Astrocyte (in vitro differentiated cells and primary cell): ENCODE data around the gene ERV3-1. TPM values are rescaled to one million over a fixed set of nuclear protein-coding genes. Genes with fewer than 3 reads are reported as not detected.
"Not testable (repeated sequence)": the region's sequence is repeated elsewhere in the genome, so short reads cannot be mapped to it uniquely, and the experiment has no call there.

Experiments
- DNase-seq: peaks from one replicate; pipeline ENCODE4 v3.0.0-alpha.2; 2010; ENCODE audit warnings: low read depth
- FAIRE-seq: peaks from 2 replicates; lab custom pipeline; 2011; peaks lifted over from hg19 to GRCh38; lab: Jason Lieb, UNC
- H2AFZ ChIP-seq: 2 replicates; pipeline ENCODE4 v1.6.0; 2012; ENCODE audit warnings: low read depth, low read length, inconsistent platforms
- H3K27ac ChIP-seq: 2 replicates; pipeline ENCODE4 v1.5.1; 2011; ENCODE audit warnings: low read depth, low read length, inconsistent platforms
- H3K27me3 ChIP-seq: 2 replicates; pipeline ENCODE4 v1.6.0; 2011; ENCODE audit warnings: low read length, inconsistent platforms; ENCODE audit not compliant: insufficient read depth
- H3K36me3 ChIP-seq: 2 replicates; pipeline ENCODE4 v1.5.1; 2011; ENCODE audit warnings: low read length, inconsistent platforms; ENCODE audit not compliant: insufficient read depth
- H3K4me1 ChIP-seq: 2 replicates; pipeline ENCODE4 v1.5.1; 2011; ENCODE audit warnings: low read length, inconsistent platforms; ENCODE audit not compliant: insufficient read depth
- H3K4me2 ChIP-seq: 2 replicates; pipeline ENCODE4 v1.6.0; 2012; ENCODE audit warnings: low read length, inconsistent platforms
- H3K4me3 ChIP-seq: 2 replicates; pipeline ENCODE4 v1.5.1; 2011; ENCODE audit warnings: low read depth, mild to moderate bottlenecking, low read length, inconsistent platforms; ENCODE audit not compliant: insufficient read depth
- H3K79me2 ChIP-seq: 2 replicates; pipeline ENCODE4 v1.6.0; 2012; ENCODE audit warnings: mild to moderate bottlenecking, low read length, inconsistent platforms; ENCODE audit not compliant: insufficient read depth
- H3K9ac ChIP-seq: 2 replicates; pipeline ENCODE4 v1.6.0; 2012; ENCODE audit warnings: mild to moderate bottlenecking, low read length, inconsistent platforms
- H3K9me3 ChIP-seq: 2 replicates; pipeline ENCODE4 v1.5.1; 2012; ENCODE audit warnings: low read depth, mild to moderate bottlenecking, low read length, inconsistent platforms; ENCODE audit not compliant: insufficient read depth
- H4K20me1 ChIP-seq: 2 replicates; pipeline ENCODE4 v1.6.0; 2012; ENCODE audit warnings: low read length, inconsistent platforms; ENCODE audit not compliant: insufficient read depth
- H3K27ac Mint-ChIP-seq: one replicate; pipeline ENCODE4 v1.8.0; 2021; ENCODE audit warnings: mild to moderate bottlenecking, mixed read lengths; ENCODE audit not compliant: unreplicated experiment
- H3K27me3 Mint-ChIP-seq: one replicate; pipeline ENCODE4 v1.8.0; 2021; ENCODE audit warnings: low read depth, mixed read lengths; ENCODE audit not compliant: unreplicated experiment
- H3K36me3 Mint-ChIP-seq: one replicate; pipeline ENCODE4 v1.8.0; 2021; ENCODE audit warnings: low read depth, mixed read lengths; ENCODE audit not compliant: unreplicated experiment
- H3K4me1 Mint-ChIP-seq: one replicate; pipeline ENCODE4 v1.8.0; 2021; ENCODE audit warnings: low read depth, mixed read lengths; ENCODE audit not compliant: unreplicated experiment
- H3K4me3 Mint-ChIP-seq: one replicate; pipeline ENCODE4 v1.8.0; 2021; ENCODE audit warnings: mild to moderate bottlenecking, moderate library complexity, mixed read lengths; ENCODE audit not compliant: unreplicated experiment
- H3K9me3 Mint-ChIP-seq: one replicate; pipeline ENCODE4 v1.8.0; 2021; ENCODE audit warnings: mild to moderate bottlenecking, mixed read lengths; ENCODE audit not compliant: unreplicated experiment
- EZH2 ChIP-seq: IDR thresholded peaks from 2 replicates; pipeline ENCODE4 v1.6.1; 2012; ENCODE audit warnings: mild to moderate bottlenecking, low read length, inconsistent platforms; ENCODE audit not compliant: insufficient read depth
- total RNA-seq: library from RNA; stranded (reverse); gene quantifications from 2 replicates; pipeline ENCODE4 v1.2.1, GENCODE V29; 2021
- TF ChIP-seq, protein P1 (sequence below): IDR thresholded peaks from 2 replicates; pipeline ENCODE4 v1.5.1; 2011; ENCODE audit warnings: low read depth, mild to moderate bottlenecking, inconsistent platforms, low read length, moderate library complexity; ENCODE audit not compliant: insufficient read depth

ERV3-1 gene
- total RNA-seq, 1 donor from 2014 or later = 20.2 TPM

DNA sequence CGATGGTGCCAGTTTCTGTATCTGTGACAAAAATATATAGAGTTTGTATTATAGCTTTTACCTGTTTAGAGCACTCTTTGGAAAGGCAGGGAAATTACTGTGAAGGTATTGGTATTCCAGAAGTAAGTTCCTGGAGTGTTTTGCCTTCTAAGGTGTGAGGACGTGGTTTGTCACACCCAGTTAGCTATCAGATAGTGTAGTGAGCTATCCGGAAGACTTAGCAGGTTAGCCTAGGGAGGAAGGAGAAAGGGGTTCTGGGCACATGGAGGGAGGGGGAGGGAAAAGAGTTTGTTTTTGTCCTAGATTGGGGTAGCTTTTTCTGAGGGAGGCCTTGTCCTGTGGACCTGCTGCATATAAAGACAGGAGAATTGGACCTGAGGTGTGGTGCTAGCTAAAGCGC is 39.8 kb upstream of the ERV3-1 start:
- not testable (repeated sequence) for H3K27ac ChIP-seq, H3K36me3 ChIP-seq, H3K27me3 ChIP-seq, FAIRE-seq, H3K79me2 ChIP-seq, H3K4me2 ChIP-seq, DNase-seq, H3K4me3 Mint-ChIP-seq, H3K27me3 Mint-ChIP-seq, H3K36me3 Mint-ChIP-seq, H3K9ac ChIP-seq, H3K4me3 ChIP-seq, H3K4me1 ChIP-seq, H3K9me3 Mint-ChIP-seq, H2AFZ ChIP-seq, H3K9me3 ChIP-seq, H3K27ac Mint-ChIP-seq, H4K20me1 ChIP-seq, H3K4me1 Mint-ChIP-seq

DNA sequence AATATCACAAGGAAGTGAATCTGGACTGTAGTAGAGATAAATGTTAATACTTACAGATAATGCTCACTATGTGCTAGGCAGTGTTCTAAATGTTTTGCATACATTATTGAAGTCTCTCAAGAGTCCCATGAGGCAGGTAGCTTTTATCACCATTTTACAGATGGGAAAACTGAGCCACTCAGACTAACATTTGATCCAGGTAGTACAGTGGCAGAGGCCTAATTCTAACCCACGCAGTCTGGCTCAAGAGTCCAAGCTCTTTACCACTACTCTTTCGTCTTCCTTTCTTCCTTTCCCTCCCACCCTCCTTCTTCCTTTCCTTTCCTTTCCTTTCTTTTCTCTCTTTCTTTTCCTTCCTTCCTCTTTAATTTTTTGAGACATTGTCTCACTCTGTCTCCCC is 39.1 kb upstream of the ERV3-1 start:
- H3K27ac ChIP-seq, H3K4me3 Mint-ChIP-seq, H3K4me2 ChIP-seq, H3K36me3 Mint-ChIP-seq, H3K27me3 Mint-ChIP-seq, DNase-seq, H4K20me1 ChIP-seq, H3K4me1 Mint-ChIP-seq, H3K4me3 ChIP-seq, H3K9me3 Mint-ChIP-seq, H3K9me3 ChIP-seq, H3K27me3 ChIP-seq, H3K9ac ChIP-seq, H3K27ac Mint-ChIP-seq, H3K79me2 ChIP-seq, H2AFZ ChIP-seq, FAIRE-seq, H3K4me1 ChIP-seq, H3K36me3 ChIP-seq: not testable (repeated sequence)

DNA sequence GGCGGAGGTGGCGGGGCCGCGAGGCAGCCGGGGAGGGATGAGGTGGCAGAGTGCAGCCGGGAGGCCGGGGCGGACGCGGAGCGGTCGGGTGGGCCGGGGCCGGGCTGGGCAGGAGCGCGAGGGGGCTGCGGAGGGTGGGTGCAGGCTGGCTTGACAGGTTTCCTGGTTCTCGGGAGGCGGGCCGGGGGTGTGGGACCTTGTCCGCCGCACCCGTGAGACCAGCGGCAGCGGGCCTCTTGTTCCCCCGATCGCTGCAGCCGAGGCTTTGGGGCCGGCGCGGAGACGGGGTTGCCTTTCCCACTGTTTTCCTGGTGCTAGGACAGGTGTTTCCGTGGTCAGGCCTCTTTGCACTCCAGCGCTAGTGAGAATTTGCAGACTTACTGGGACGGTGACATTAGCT is 32.3 kb upstream of the ERV3-1 start:
- Mint-ChIP-seq H3K4me3 (peak overlapping the region; percentile 92), H3K4me1 (peaks cover 10% of the 10 kb centered on the region), H3K27ac (peak overlapping the region; percentile 43)
- H3K27me3 Mint-ChIP-seq, H3K36me3 ChIP-seq, H3K27me3 ChIP-seq, H3K9me3 ChIP-seq, H3K36me3 Mint-ChIP-seq, H3K27ac ChIP-seq, H3K9me3 Mint-ChIP-seq, H3K4me1 ChIP-seq, FAIRE-seq, H2AFZ ChIP-seq: not testable (repeated sequence)
- peak; percentile 4 for DNase-seq
- H4K20me1 ChIP-seq = peaks cover 14% of the 10 kb centered on the region
- H3K4me2 ChIP-seq = peak overlapping the region; percentile 86
- peak overlapping the region; percentile 71 for H3K4me3 ChIP-seq
- H3K79me2 ChIP-seq = peaks cover 24% of the 10 kb centered on the region
- H3K9ac ChIP-seq = peak overlapping the region; percentile 78

DNA sequence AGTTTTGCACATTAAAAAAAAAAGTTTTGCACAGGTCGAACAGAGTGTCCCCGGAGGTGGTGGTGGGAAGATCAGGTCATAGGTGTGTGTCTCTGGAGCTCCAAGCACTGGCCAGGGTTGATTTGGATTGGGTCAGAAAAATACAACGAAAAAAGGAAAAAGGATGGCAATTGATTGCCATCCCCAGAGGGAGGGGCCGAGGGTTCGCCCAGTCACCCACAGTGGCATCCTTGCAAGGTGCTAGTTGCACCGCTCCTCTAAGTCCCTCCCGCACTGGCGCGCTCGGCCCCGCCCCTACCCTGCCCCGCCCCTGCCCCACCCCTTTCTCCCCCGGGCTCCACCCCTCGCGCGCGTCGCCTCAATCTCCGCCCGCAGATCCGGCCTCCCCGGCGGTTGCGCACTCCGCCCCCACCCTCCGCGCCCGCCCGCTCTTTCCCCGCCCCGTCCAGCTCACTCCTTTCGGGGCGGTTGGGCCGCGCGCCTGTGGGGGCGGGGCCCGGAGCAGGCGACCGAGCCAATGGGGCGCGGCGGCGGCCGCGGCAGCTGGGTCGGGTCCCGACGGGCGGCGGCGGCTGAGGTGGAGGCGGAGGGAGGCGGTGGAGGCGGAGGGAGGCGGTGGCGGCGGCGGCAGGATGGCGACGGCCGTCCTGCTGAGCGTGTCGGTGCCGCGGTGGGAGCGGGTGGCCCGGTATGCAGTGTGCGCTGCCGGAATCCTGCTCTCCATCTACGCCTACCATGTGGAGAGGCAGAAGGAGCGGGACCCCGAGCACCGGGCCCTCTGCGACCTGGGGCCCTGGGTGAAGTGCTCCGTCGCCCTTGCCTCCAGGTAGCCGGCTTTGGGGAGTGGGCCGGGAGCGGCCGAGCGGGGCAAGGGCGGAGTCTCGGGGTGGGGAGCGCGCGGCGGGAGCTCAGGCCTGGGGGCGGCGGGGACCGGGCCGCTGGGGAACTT is 31.5 kb upstream of the ERV3-1 start:
- Histone ChIP-seq H3K4me2 (peak overlapping the region; percentile 58), H3K36me3 (no peaks in the 10 kb centered on the region), H3K27me3 (no peaks in the 10 kb centered on the region), H3K27ac (peak overlapping the region; percentile 61), H3K4me1 (no peaks in the 10 kb centered on the region), H3K4me3 (peak overlapping the region; percentile 61), H4K20me1 (peaks cover 14% of the 10 kb centered on the region), H3K79me2 (peaks cover 24% of the 10 kb centered on the region), H3K9me3 (no peaks in the 10 kb centered on the region), H3K9ac (peak overlapping the region; percentile 76), H2AFZ (peak overlapping the region; percentile 71)
- Mint-ChIP-seq H3K27ac (no peak overlapping the region), H3K36me3 (no peaks in the 10 kb centered on the region), H3K9me3 (peaks cover 5% of the 10 kb centered on the region), H3K27me3 (no peaks in the 10 kb centered on the region), H3K4me3 (peak overlapping the region; percentile 80), H3K4me1 (peaks cover 11% of the 10 kb centered on the region)
- TF ChIP-seq EZH2 = no peak
- TF ChIP-seq, protein P1, sequence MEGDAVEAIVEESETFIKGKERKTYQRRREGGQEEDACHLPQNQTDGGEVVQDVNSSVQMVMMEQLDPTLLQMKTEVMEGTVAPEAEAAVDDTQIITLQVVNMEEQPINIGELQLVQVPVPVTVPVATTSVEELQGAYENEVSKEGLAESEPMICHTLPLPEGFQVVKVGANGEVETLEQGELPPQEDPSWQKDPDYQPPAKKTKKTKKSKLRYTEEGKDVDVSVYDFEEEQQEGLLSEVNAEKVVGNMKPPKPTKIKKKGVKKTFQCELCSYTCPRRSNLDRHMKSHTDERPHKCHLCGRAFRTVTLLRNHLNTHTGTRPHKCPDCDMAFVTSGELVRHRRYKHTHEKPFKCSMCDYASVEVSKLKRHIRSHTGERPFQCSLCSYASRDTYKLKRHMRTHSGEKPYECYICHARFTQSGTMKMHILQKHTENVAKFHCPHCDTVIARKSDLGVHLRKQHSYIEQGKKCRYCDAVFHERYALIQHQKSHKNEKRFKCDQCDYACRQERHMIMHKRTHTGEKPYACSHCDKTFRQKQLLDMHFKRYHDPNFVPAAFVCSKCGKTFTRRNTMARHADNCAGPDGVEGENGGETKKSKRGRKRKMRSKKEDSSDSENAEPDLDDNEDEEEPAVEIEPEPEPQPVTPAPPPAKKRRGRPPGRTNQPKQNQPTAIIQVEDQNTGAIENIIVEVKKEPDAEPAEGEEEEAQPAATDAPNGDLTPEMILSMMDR = no peak
- FAIRE-seq (no peak), DNase-seq (peak; percentile 72)

DNA sequence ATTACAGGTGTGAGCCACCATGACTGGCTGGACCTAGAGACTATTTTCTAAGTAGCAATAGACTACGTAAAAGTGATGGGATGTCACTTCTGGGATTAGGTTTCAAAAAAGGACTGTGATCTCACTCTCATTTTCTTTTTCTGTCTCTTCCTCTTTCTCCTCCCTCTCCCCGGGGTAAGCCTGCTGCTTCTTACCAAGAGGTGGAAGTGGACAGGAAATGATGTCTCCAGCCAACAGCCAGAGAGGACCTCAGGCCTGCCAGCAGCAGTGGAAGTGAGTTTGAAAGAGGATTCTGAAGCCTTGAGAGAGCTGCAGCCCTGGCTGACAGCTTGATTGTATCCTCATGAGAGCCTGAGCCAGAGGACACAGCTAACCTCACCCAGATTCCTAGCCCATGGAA is 30.0 kb upstream of the ERV3-1 start:
- not testable (repeated sequence) for H3K4me3 ChIP-seq, H3K4me3 Mint-ChIP-seq, H3K27ac Mint-ChIP-seq, H3K27ac ChIP-seq, H2AFZ ChIP-seq, H3K27me3 ChIP-seq, FAIRE-seq, H3K27me3 Mint-ChIP-seq, H3K4me1 ChIP-seq, H3K9me3 Mint-ChIP-seq, DNase-seq, H3K9me3 ChIP-seq, H3K4me2 ChIP-seq, H3K9ac ChIP-seq, H3K36me3 Mint-ChIP-seq, H3K36me3 ChIP-seq, H4K20me1 ChIP-seq
- H3K79me2 ChIP-seq = peaks cover 17% of the 10 kb centered on the region
- peaks cover 11% of the 10 kb centered on the region for H3K4me1 Mint-ChIP-seq
